ENCODE data around the gene ALPK1. TPM values are rescaled to one million over a fixed set of nuclear protein-coding genes. Genes with fewer than 3 reads are reported as not detected.

ALPK1 gene
- total RNA-seq, 1 donor from 2014 or later = 1.4 TPM

DNA sequence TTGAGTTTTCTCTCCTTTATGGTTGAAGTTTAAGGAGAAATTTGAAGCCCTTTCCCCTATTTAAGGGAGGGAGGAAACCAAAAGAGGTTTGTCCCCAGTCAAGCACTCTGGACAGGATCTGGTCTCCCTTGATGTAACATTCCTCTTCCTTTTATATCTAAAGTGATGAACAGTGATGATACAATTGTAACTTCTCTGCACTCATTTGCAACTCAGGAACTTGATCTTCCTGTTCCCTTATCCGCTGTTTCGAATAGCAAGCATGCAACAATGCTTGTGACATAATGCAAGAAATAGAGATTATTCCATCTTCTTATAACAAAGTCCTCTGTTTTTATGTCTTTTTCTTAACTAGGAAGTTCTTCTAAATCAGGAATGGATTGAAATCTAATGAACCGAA is 18.3 kb downstream of the ALPK1 start:
- Histone ChIP-seq H4K20me1 (ENCODE audit: insufficient read depth, low read length) (no peaks in the 10 kb centered on the region), H3K9ac (ENCODE audit: low read length) (no peak overlapping the region), H3K27me3 (ENCODE audit: insufficient read depth, low read length) (no peaks in the 10 kb centered on the region), H3K9me3 (ENCODE audit: insufficient read depth, low read depth, low read length) (no peaks in the 10 kb centered on the region), H3K4me3 (ENCODE audit: insufficient read depth, low read depth, low read length) (no peak overlapping the region), H3K27ac (ENCODE audit: low read depth, low read length) (no peak overlapping the region), H3K79me2 (ENCODE audit: insufficient read depth, low read length) (no peaks in the 10 kb centered on the region), H3K4me1 (ENCODE audit: insufficient read depth, low read length) (no peaks in the 10 kb centered on the region), H2AFZ (ENCODE audit: low read depth, low read length) (no peak overlapping the region), H3K4me2 (ENCODE audit: low read length) (no peak overlapping the region), H3K36me3 (ENCODE audit: insufficient read depth, low read length) (no peaks in the 10 kb centered on the region)
- TF ChIP-seq, protein P1, sequence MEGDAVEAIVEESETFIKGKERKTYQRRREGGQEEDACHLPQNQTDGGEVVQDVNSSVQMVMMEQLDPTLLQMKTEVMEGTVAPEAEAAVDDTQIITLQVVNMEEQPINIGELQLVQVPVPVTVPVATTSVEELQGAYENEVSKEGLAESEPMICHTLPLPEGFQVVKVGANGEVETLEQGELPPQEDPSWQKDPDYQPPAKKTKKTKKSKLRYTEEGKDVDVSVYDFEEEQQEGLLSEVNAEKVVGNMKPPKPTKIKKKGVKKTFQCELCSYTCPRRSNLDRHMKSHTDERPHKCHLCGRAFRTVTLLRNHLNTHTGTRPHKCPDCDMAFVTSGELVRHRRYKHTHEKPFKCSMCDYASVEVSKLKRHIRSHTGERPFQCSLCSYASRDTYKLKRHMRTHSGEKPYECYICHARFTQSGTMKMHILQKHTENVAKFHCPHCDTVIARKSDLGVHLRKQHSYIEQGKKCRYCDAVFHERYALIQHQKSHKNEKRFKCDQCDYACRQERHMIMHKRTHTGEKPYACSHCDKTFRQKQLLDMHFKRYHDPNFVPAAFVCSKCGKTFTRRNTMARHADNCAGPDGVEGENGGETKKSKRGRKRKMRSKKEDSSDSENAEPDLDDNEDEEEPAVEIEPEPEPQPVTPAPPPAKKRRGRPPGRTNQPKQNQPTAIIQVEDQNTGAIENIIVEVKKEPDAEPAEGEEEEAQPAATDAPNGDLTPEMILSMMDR (IDR thresholded peaks at IDR 0.05; ENCODE audit: insufficient read depth, low read depth, low read length) = no peak
- peaks cover 2% of the 10 kb centered on the region for H3K9me3 Mint-ChIP-seq (ENCODE audit: unreplicated experiment)
- FAIRE-seq (no peak), DNase-seq (ENCODE audit: low read depth) (no peak)
- no peaks in the 10 kb centered on the region for H3K36me3 Mint-ChIP-seq (ENCODE audit: low read depth, unreplicated experiment)
- H3K27ac Mint-ChIP-seq (ENCODE audit: unreplicated experiment) = no peak overlapping the region
- H3K4me3 Mint-ChIP-seq (ENCODE audit: unreplicated experiment) = no peak overlapping the region
- peaks cover 8% of the 10 kb centered on the region for H3K27me3 Mint-ChIP-seq (ENCODE audit: low read depth, unreplicated experiment)
- no peaks in the 10 kb centered on the region for H3K4me1 Mint-ChIP-seq (ENCODE audit: low read depth, unreplicated experiment)

- H3K36me3 Mint-ChIP-seq (ENCODE audit: low read depth, unreplicated experiment) = no peaks in the 10 kb centered on the region
- no peak overlapping the region for H3K9ac ChIP-seq (ENCODE audit: low read length)
- no peaks in the 10 kb centered on the region for H3K27me3 ChIP-seq (ENCODE audit: insufficient read depth, low read length)
- no peak overlapping the region for H3K4me3 ChIP-seq (ENCODE audit: insufficient read depth, low read depth, low read length)
- H3K4me2 ChIP-seq (ENCODE audit: low read length) = no peak overlapping the region
- TF ChIP-seq, protein P1 (IDR thresholded peaks at IDR 0.05; ENCODE audit: insufficient read depth, low read depth, low read length) = no peak
- TF ChIP-seq EZH2 (IDR thresholded peaks at IDR 0.05; ENCODE audit: insufficient read depth, low read length) = no peak
- no peaks in the 10 kb centered on the region for H4K20me1 ChIP-seq (ENCODE audit: insufficient read depth, low read length)
- FAIRE-seq (no peak), DNase-seq (ENCODE audit: low read depth) (no peak)
- no peak overlapping the region for H3K27ac Mint-ChIP-seq (ENCODE audit: unreplicated experiment)
- H3K4me1 ChIP-seq (ENCODE audit: insufficient read depth, low read length) = no peaks in the 10 kb centered on the region
- H3K9me3 ChIP-seq (ENCODE audit: insufficient read depth, low read depth, low read length) = no peaks in the 10 kb centered on the region
- no peak overlapping the region for H3K4me3 Mint-ChIP-seq (ENCODE audit: unreplicated experiment)
- no peaks in the 10 kb centered on the region for H3K79me2 ChIP-seq (ENCODE audit: insufficient read depth, low read length)
- H3K27me3 Mint-ChIP-seq (ENCODE audit: low read depth, unreplicated experiment) = peaks cover 8% of the 10 kb centered on the region
- no peaks in the 10 kb centered on the region for H3K36me3 ChIP-seq (ENCODE audit: insufficient read depth, low read length)
- H2AFZ ChIP-seq (ENCODE audit: low read depth, low read length) = no peak overlapping the region
- peaks cover 2% of the 10 kb centered on the region for H3K9me3 Mint-ChIP-seq (ENCODE audit: unreplicated experiment)
- no peak overlapping the region for H3K27ac ChIP-seq (ENCODE audit: low read depth, low read length)
- H3K4me1 Mint-ChIP-seq (ENCODE audit: low read depth, unreplicated experiment) = no peaks in the 10 kb centered on the region
Observed at GRCh38 chr4:112316360-112316759, 19.2 kb downstream of the ALPK1 start.

- DNase-seq (ENCODE audit: low read depth) (no peak), FAIRE-seq (no peak)
- no peaks in the 10 kb centered on the region for H3K4me1 ChIP-seq (ENCODE audit: insufficient read depth, low read length)
- H4K20me1 ChIP-seq (ENCODE audit: insufficient read depth, low read length) = no peaks in the 10 kb centered on the region
- H3K36me3 ChIP-seq (ENCODE audit: insufficient read depth, low read length) = no peaks in the 10 kb centered on the region
- no peak overlapping the region for H3K27ac ChIP-seq (ENCODE audit: low read depth, low read length)
- H3K4me2 ChIP-seq (ENCODE audit: low read length) = no peak overlapping the region
- H3K27me3 ChIP-seq (ENCODE audit: insufficient read depth, low read length) = no peaks in the 10 kb centered on the region
- no peaks in the 10 kb centered on the region for H3K79me2 ChIP-seq (ENCODE audit: insufficient read depth, low read length)
- TF ChIP-seq, protein P1 (IDR thresholded peaks at IDR 0.05; ENCODE audit: insufficient read depth, low read depth, low read length) = no peak
- no peak for TF ChIP-seq EZH2 (IDR thresholded peaks at IDR 0.05; ENCODE audit: insufficient read depth, low read length)
- Mint-ChIP-seq H3K4me3 (ENCODE audit: unreplicated experiment) (no peak overlapping the region), H3K36me3 (ENCODE audit: low read depth, unreplicated experiment) (no peaks in the 10 kb centered on the region), H3K27ac (ENCODE audit: unreplicated experiment) (no peak overlapping the region), H3K9me3 (ENCODE audit: unreplicated experiment) (peaks cover 2% of the 10 kb centered on the region), H3K27me3 (ENCODE audit: low read depth, unreplicated experiment) (peaks cover 8% of the 10 kb centered on the region), H3K4me1 (ENCODE audit: low read depth, unreplicated experiment) (no peaks in the 10 kb centered on the region)
- H3K9me3 ChIP-seq (ENCODE audit: insufficient read depth, low read depth, low read length) = no peaks in the 10 kb centered on the region
- H3K4me3 ChIP-seq (ENCODE audit: insufficient read depth, low read depth, low read length) = no peak overlapping the region
- H3K9ac ChIP-seq (ENCODE audit: low read length) = no peak overlapping the region
- H2AFZ ChIP-seq (ENCODE audit: low read depth, low read length) = no peak overlapping the region
Observed at GRCh38 chr4:112318239-112319142, 21.3 kb downstream of the ALPK1 start.
